Suprapubic skin (tissue), 4 donors: ENCODE results near the gene RDH8. TPM values are rescaled to one million over a fixed set of nuclear protein-coding genes. Genes with fewer than 3 reads are reported as not detected.

Experiments
- DNase-seq, 2 donors: peaks; one replicate each; pipeline ENCODE4 v3.0.0-alpha.2; 2019; ENCODE audit warnings: low spot score in 2 of 2
- H3K27ac ChIP-seq: fragments of 200-600 bp; sonication (generic); one replicate; pipeline ENCODE4 v1.5.1; 2019
- H3K27me3 ChIP-seq: fragments of 200-600 bp; sonication (generic); one replicate; pipeline ENCODE4 v1.5.1; 2019
- H3K36me3 ChIP-seq: fragments of 200-600 bp; sonication (generic); one replicate; pipeline ENCODE4 v1.5.1; 2019
- H3K4me1 ChIP-seq: fragments of 200-600 bp; sonication (generic); one replicate; pipeline ENCODE4 v1.5.1; 2019
- H3K4me3 ChIP-seq: fragments of 200-600 bp; sonication (generic); one replicate; pipeline ENCODE4 v1.5.1; 2019; ENCODE audit warnings: mild to moderate bottlenecking
- H3K9me3 ChIP-seq: fragments of 200-600 bp; sonication (generic); one replicate; pipeline ENCODE4 v1.5.1; 2019
- EP300 ChIP-seq: sonication (generic); formaldehyde crosslinking; IDR thresholded peaks from one replicate; pipeline ENCODE4 v1.6.1; 2017; ENCODE audit warnings: antibody characterized with exemption
- POLR2A ChIP-seq, 2 donors: fragments of 450-650 bp; IDR thresholded peaks; one replicate each; pipeline ENCODE4 v1.6.1; 2017; ENCODE audit warnings: antibody characterized with exemption in 2 of 2, mild to moderate bottlenecking in 2 of 2, moderate library complexity in 2 of 2
- POLR2AphosphoS5 ChIP-seq, 3 donors: sonication (generic); formaldehyde crosslinking; IDR thresholded peaks; one replicate each; pipeline ENCODE4 v1.6.1; 2017; ENCODE audit warnings: antibody characterized with exemption in 3 of 3
- WGBS: methylation state at CpG from one replicate; pipeline ENCODE4 v1.1.5; 2018; 5-methylcytosine and 5-hydroxymethylcytosine counted together
- total RNA-seq, 4 donors: library from RNA; depleted of rRNA; stranded (reverse); fragments of >200 nt; gene quantifications; one replicate each; pipeline ENCODE4 v1.1.0, GENCODE V29; 2016
- TF ChIP-seq, protein P1 (sequence below), 2 donors: fragments of 200-600 bp in 1 of 2; fragments of 450-650 bp in 1 of 2; sonication (generic) in 1 of 2; IDR thresholded peaks; one replicate each; pipeline ENCODE4 v1.5.1; 2016 to 2019; ENCODE audit warnings: antibody characterized with exemption in 2 of 2, mild to moderate bottlenecking in 1 of 2, moderate library complexity in 1 of 2

RDH8 gene
- total RNA-seq, 4 donors from 2014 or later, result not detected

DNA sequence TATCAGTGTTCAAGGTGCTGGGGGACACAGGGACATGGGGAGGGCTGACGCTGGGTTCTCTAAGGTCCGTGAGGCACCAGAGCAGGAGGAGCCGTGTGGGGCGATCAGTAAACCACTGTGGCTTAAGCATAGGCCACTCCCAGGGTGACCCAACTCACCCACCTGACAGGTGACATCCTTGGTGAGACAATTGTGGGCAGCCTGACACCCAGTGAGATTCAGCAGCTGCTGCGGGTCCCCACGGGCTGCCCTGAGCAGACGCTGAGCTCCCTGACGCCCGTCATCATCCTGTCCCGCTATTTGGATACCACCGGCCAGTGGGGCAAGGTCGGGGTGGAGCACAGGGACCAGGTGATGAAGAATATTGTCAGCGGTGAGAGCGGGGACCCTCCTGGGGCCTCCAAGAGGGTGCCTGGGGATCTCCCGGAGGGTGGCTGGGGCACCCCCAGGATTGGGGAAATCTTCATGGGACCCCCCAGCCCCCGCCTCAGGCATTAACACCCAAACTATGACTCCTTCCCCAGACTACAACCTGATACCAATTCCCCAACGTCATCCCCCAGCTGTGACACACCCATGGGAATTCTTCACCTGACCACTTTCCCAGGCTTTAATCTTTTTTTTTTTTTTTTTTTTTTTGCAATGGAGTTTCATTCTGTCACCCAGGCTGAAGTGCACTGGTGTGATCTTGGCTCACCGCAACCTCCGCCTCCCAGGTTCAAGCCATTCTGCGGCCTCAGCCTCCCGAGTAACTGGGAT is 39.5 kb downstream of the RDH8 start:
- H3K36me3 ChIP-seq, result no peaks in the 10 kb centered on the region
- no peak for TF ChIP-seq POLR2A (IDR thresholded peaks at IDR 0.05)
- TF ChIP-seq POLR2AphosphoS5 (IDR thresholded peaks at IDR 0.05), result no peak
- TF ChIP-seq, protein P1, sequence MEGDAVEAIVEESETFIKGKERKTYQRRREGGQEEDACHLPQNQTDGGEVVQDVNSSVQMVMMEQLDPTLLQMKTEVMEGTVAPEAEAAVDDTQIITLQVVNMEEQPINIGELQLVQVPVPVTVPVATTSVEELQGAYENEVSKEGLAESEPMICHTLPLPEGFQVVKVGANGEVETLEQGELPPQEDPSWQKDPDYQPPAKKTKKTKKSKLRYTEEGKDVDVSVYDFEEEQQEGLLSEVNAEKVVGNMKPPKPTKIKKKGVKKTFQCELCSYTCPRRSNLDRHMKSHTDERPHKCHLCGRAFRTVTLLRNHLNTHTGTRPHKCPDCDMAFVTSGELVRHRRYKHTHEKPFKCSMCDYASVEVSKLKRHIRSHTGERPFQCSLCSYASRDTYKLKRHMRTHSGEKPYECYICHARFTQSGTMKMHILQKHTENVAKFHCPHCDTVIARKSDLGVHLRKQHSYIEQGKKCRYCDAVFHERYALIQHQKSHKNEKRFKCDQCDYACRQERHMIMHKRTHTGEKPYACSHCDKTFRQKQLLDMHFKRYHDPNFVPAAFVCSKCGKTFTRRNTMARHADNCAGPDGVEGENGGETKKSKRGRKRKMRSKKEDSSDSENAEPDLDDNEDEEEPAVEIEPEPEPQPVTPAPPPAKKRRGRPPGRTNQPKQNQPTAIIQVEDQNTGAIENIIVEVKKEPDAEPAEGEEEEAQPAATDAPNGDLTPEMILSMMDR (IDR thresholded peaks at IDR 0.05), result no peak
- no peak for TF ChIP-seq EP300
- H3K4me1 ChIP-seq, result no peaks in the 10 kb centered on the region
- no peak overlapping the region for H3K4me3 ChIP-seq
- no peaks in the 10 kb centered on the region for H3K9me3 ChIP-seq
- WGBS, result 84% methylated on average over 21 of the region's 21 CpGs
- H3K27ac ChIP-seq, result no peak overlapping the region
- no peak for DNase-seq
- H3K27me3 ChIP-seq, result no peaks in the 10 kb centered on the region

- 53% methylated on average over 7 of the region's 21 CpGs for WGBS
These were observed 48.5 kb downstream of the RDH8 start for GRCh38 chr19:10061717-10062310.

DNA sequence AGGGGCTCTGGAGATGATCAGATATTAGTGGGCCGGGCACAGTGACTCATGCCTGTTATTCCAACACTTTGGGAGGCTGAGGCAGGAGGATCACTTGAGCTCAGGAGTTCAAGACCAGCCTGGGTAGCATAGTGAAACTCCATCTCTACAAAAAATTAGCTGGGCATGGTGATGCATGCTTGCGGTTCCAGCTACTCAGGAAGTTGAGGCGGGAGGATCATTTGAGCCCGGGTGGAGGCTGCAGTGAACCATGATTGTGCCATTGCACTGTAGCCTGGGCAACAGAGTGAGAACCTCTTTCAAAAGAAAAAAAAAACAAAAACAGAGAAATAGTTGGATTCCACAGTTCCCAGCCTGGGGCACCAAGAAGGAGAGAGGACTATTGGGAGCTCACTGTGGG is 54.9 kb downstream of the RDH8 start:
- 56% methylated on average over 4 of the region's 4 CpGs for WGBS
- Histone ChIP-seq H3K4me3 (no peak overlapping the region), H3K9me3 (no peaks in the 10 kb centered on the region), H3K4me1 (no peaks in the 10 kb centered on the region), H3K27me3 (peaks cover 20% of the 10 kb centered on the region), H3K36me3 (no peaks in the 10 kb centered on the region), H3K27ac (no peak overlapping the region)
- no peak for TF ChIP-seq POLR2A (IDR thresholded peaks at IDR 0.05)
- TF ChIP-seq, protein P1 (IDR thresholded peaks at IDR 0.05), result no peak
- DNase-seq, result no peak

More at GRCh38 chr19:10061717-10062310, 48.5 kb downstream of the RDH8 start:
- Histone ChIP-seq H3K4me1 (no peaks in the 10 kb centered on the region), H3K27me3 (peaks cover 34% of the 10 kb centered on the region), H3K9me3 (no peaks in the 10 kb centered on the region), H3K4me3 (no peak overlapping the region), H3K27ac (no peak overlapping the region), H3K36me3 (no peaks in the 10 kb centered on the region)
- no peak for DNase-seq
- TF ChIP-seq, protein P1 (IDR thresholded peaks at IDR 0.05), result no peak
- TF ChIP-seq EP300 (no peak), POLR2AphosphoS5 (IDR thresholded peaks at IDR 0.05) (no peak), POLR2A (IDR thresholded peaks at IDR 0.05) (no peak)

GRCh38 chr19:10069046-10069445 is 55.8 kb downstream of the RDH8 start:
- Histone ChIP-seq H3K4me3 (no peak overlapping the region), H3K36me3 (no peaks in the 10 kb centered on the region), H3K9me3 (no peaks in the 10 kb centered on the region), H3K4me1 (no peaks in the 10 kb centered on the region), H3K27ac (no peak overlapping the region), H3K27me3 (peaks cover 20% of the 10 kb centered on the region)
- DNase-seq, result no peak
- TF ChIP-seq POLR2AphosphoS5 (IDR thresholded peaks at IDR 0.05) (no peak), POLR2A (IDR thresholded peaks at IDR 0.05) (no peak), EP300 (no peak)
- TF ChIP-seq, protein P1 (IDR thresholded peaks at IDR 0.05), result no peak
- WGBS, result 53% methylated on average over 6 of the region's 6 CpGs

GRCh38 chr19:10070730-10071446 is 57.6 kb downstream of the RDH8 start:
- Histone ChIP-seq H3K27ac (no peak overlapping the region), H3K9me3 (no peaks in the 10 kb centered on the region), H3K27me3 (peaks cover 14% of the 10 kb centered on the region), H3K36me3 (no peaks in the 10 kb centered on the region), H3K4me3 (no peak overlapping the region), H3K4me1 (no peaks in the 10 kb centered on the region)
- TF ChIP-seq POLR2A (IDR thresholded peaks at IDR 0.05) (no peak), POLR2AphosphoS5 (IDR thresholded peaks at IDR 0.05) (no peak), EP300 (no peak)
- TF ChIP-seq, protein P1 (IDR thresholded peaks at IDR 0.05), result no peak
- 78% methylated on average over 19 of the region's 22 CpGs for WGBS
- no peak for DNase-seq
